GM19372 (cell line): ENCODE measurements around the gene PLTP.

Experiments
- ATAC-seq: cut with Tn5 transposase; IDR thresholded peaks from one replicate; pipeline ENCODE4 v1.9.1; 2021; ENCODE audit warnings: mild to moderate bottlenecking, low read depth, moderate library complexity; ENCODE audit not compliant: unreplicated experiment

PLTP gene

GRCh38 chr20:45851501-45851900 is 60.5 kb downstream of the PLTP start:
- no peak for ATAC-seq

- no peak for ATAC-seq
Observed at GRCh38 chr20:45850926-45851325, 61.0 kb downstream of the PLTP start.

GRCh38 chr20:45850238-45850637 is 61.7 kb downstream of the PLTP start:
- no peak for ATAC-seq

- no peak for ATAC-seq
Observed at GRCh38 chr20:45848969-45849582, 62.9 kb downstream of the PLTP start.
